Globus pallidus (tissue), 1 donor: ENCODE results near the gene FSTL3.
"Not testable (repeated sequence)": the region's sequence is repeated elsewhere in the genome, so short reads cannot be mapped to it uniquely, and the experiment has no call there.

Experiments used
- DNase-seq: peaks from one replicate; pipeline ENCODE4 v3.0.0-alpha.2; 2015; ENCODE audit warnings: low spot score

Gene FSTL3

GRCh38 chr19:661427-662196 is 14.6 kb upstream of the FSTL3 start:
- DNase-seq, result no peak

GRCh38 chr19:662207-662961 is 13.8 kb upstream of the FSTL3 start:
- no peak for DNase-seq

GRCh38 chr19:662962-663681 is 13.1 kb upstream of the FSTL3 start, which contains the start of gene RNF126:
Gene RNF126, minus strand, starts transcription at chr19:663214. Its CDS starts 93 bp downstream, at chr19:663121.
- peak; percentile 88 for DNase-seq

GRCh38 chr19:663682-664117 is 12.5 kb upstream of the FSTL3 start:
- DNase-seq, result no peak

- DNase-seq, result peak; percentile 73
These were observed 11.2 kb upstream of the FSTL3 start for GRCh38 chr19:664913-665443.

- DNase-seq, result not testable (repeated sequence)
These were observed 9.1 kb upstream of the FSTL3 start for GRCh38 chr19:666985-667573.

- DNase-seq, result not testable (repeated sequence)
These were observed 7.3 kb upstream of the FSTL3 start for GRCh38 chr19:668675-669434.

GRCh38 chr19:670609-671075 is 5.5 kb upstream of the FSTL3 start:
- no peak for DNase-seq

GRCh38 chr19:674282-675151 is 1.7 kb upstream of the FSTL3 start:
- DNase-seq, result peak; percentile 60

GRCh38 chr19:676007-676338 is 219 bp upstream of the FSTL3 start:
- no peak for DNase-seq

- DNase-seq, result no peak
These were observed 1.0 kb downstream of the FSTL3 start for GRCh38 chr19:677201-677600.

GRCh38 chr19:677601-678436 is 1.6 kb downstream of the FSTL3 start:
- DNase-seq, result no peak

GRCh38 chr19:678791-679388 is 2.7 kb downstream of the FSTL3 start:
- no peak for DNase-seq

- DNase-seq, result peak; percentile 48
These were observed 3.5 kb downstream of the FSTL3 start for GRCh38 chr19:679418-680286.

GRCh38 chr19:680287-681028 is 4.3 kb downstream of the FSTL3 start:
- DNase-seq, result peak; percentile 98

- no peak for DNase-seq
These were observed 5.1 kb downstream of the FSTL3 start for GRCh38 chr19:681029-682019.
